Activated CD4-positive, CD25-positive, alpha-beta regulatory T cell (primary cell): ENCODE data around the gene ADCY7.

Experiments used
- DNase-seq, 4 experiments: peaks; one replicate each; lab custom pipeline; 2025; lab: John Stamatoyannopoulos, UW

The ADCY7 gene

DNA sequence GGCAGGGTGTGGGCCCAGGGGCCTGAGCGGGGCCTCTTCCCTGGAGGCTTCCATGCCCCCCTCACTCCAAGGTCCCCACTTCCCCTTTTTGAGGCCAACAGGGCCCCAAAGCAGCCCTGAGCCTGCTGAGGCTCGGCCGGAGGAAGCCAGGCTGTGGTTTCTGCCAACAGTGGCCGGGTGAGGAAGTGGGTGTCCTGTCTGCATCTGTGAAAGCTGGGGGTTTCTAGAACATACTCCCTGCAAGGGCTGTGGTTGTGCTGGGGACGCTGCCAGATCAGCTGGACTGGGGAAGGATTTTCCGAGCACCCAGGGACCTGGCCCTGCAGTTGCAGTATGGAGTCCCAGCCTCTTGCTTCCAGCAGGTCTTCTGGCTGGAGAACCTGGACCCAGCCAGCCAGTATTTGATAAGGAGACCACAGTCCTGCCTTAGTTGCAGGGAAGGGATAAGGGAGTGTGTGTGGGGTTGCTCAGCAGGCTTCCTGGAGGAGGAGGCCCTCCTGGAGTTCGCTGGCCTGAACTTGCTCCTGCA lies 15.7 kb downstream of the ADCY7 start:
- DNase-seq: peak in 2 of 4 experiments; percentile 33 to 37

DNA sequence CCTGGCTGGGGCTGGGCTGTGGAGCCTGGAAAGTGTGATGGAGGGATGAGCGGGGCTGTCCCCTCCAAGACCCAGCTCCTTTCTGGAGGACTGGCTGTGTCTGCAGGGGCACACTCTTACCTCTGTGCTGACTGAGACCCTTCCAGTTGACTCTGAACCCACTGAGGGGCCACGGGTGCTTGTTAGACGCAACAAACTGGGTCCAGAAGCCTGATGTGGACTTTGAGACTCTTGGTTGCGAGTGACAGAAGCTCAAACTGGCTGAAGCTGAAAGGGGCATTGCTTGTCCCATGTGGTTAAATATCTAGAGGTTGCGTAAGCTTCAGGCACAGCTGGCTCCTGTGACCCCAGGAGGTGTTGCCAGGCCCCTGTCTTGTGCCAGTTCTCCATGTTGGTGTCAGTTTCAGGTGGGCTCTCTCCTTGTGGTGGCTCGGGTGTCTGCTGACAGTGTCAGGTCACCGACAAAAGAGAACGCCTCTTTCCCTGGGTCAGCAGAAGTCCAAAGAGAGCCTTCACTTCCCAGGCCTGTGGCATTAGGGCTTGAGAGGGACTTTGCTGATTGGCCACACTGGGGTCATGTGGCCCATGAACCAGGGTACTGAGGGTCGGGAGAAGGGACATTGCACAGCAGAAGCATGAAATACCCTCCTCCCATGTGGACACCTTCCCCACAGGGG lies 16.7 kb downstream of the ADCY7 start:
- DNase-seq: no peak

DNA sequence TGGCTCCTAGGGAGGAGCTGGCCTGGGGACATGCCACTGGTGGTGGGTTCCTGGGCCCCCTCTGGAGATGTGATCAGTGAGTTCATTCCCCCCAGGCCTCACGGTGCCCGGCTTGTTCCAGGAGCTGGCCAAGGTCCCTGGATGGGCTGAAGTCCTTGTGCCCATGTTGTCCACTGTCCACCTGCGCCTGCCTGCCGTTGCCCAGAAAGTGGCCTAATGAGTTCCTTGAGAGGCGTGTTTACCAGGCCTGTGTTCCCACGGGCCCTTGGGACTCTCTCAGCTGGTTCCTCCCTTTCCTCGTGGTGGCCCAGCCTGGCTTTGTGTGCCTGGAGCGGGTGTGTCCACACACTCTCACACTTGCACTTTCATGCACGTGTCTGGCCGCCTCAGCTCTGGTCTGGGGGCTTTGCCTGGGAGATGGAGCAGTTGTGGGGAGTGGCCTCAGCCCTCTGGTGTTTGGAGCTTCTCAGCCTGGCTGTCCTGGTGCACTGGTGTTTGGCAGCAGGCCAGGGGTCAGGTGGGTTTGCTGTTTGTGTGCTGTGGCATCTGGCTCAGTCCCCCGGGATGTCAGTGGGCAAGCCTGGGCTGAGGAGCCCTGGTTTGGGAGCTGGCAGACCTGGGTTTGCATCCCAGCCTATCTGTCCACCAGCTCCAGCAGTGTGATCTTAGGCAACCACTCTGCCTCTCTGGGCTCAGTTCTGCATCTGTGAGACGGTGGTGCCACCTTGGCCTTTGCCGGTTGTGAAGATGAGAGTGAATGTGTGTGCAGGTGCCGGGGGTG lies 18.0 kb downstream of the ADCY7 start:
- DNase-seq: no peak

DNA sequence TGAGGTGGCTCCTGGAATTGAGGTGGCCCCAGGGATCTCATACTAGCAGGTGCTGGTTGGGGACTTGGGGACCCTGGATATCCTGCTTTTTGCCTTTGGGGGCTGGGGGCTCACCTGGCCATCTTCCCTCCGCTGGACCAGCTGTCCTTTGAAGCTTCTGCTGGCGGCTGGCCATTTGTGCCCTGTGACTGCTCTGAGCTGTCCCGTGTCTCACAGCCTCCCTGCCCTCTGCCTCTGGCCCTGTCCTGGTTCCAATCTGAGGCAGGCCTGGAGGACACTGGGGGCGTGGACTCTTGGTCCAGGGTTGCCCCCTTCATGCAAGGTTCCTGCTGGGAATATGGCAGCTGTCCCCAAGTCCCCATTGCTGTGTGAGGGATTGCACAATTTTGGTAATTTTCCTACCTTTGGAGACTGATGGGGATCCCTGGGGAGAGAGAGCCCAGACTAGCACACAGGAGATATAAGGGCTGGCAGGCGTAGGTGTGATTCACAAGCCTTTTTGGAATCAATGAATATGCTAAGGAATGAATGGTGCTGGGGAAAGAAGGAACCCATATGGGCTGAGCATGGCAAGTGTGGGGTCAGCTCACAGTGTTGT lies 19.2 kb downstream of the ADCY7 start:
- no peak for DNase-seq

DNA sequence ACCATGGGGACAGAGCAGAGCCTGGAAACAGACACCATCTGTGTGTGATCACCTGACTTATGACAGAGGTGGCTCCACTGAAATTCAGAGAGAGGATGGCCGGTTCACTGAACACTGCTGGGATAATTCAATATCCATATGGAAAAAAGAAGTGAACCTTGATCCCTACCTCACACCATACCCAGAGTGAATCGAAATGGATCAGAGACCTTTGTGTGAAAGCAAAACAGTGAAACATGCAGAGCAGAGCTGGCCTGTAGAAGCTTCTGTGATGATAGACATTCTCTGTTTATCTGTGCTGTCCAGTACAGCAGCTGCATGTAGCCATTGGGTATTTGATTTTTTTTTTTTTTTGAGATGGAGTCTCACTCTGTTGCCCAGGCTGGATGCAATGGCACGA lies 20.3 kb downstream of the ADCY7 start:
- no peak for DNase-seq

DNA sequence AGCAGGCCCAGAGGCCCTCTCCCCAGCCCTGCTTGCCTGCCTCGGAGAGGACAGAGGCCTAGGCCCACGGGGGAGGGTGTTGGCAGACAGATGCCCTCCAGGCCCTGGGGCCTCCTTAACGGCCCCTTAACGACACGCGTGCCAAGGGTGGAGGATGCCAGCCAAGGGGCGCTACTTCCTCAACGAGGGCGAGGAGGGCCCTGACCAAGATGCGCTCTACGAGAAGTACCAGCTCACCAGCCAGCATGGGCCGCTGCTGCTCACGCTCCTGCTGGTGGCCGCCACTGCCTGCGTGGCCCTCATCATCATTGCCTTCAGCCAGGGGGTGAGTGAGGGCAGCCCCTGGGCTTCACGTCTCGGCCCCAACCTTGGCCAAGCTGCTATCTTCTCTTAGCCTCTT lies 21.7 kb downstream of the ADCY7 start:
- no peak for DNase-seq

DNA sequence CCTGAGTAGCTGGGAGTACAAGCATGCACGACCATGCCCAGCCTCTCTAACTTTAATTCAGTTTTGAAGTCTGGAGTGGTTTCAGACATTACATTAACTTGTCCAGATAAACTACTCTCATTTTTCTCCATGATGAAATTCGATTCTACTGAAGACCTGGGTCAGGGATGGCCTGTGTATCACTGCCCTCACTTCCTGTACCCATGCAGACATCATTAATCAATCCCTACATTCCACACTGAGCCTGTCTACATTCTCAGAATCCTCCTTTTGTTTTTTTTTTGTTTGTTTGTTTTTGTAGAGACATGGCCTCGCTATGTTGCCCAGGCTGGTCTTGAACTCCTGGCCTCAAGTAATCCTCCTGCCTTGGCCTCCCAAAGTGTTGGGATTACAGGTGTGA lies 22.6 kb downstream of the ADCY7 start:
- DNase-seq: no peak

DNA sequence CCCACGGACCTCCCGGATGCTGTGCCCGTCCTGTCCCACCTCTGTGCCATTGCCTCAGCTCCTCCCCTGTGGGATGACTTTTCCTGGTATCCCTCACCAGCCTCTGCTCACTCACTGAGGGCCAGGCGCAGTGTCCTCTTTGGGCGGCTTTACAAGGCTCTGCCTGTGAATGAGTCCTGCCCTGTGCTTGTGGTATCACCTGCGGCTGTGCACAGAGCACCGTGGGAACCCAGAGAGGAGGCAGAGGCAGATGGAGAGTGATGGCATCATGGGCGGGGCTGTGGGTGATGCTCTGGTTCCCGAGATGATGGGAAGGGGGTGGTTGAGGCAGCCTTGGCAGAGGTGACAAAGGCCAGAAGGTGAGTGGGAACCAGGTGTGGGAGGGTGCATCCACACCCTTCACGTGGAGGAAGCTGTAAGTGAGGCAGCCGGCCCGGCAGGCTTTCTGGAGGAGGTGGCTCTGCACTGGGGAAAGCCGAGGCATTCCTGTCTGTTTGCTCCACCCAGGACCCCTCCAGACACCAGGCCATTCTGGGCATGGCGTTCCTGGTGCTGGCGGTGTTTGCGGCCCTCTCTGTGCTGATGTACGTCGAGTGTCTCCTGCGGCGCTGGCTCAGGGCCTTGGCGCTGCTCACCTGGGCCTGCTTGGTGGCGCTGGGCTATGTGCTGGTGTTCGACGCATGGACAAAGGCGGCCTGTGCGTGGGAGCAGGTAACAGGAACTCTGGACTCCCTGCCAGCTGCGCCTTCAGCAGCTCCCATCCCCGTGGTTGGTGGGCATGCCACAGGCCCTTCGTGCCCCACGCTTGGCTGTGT lies 23.8 kb downstream of the ADCY7 start:
- no peak for DNase-seq

DNA sequence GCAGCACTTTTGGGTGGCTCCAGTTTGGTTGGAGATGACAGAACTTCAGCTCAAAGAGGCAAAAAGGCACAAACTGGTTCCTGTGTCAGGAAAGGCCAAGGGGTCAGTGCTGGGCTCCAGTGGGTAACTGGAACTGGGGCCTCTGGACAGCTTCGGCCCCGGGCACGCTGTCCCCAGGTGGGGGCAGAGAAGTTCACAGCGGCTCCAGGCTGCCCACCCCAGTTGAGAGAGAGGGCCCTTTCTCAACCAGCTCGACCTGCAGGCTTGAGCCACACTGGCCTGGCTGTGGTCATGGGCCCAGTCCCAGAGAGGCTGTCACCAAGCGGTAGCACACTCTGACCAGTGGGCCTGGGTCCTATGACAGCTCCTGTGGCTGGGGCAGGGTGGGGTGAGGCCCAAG lies 24.5 kb downstream of the ADCY7 start:
- no peak for DNase-seq

DNA sequence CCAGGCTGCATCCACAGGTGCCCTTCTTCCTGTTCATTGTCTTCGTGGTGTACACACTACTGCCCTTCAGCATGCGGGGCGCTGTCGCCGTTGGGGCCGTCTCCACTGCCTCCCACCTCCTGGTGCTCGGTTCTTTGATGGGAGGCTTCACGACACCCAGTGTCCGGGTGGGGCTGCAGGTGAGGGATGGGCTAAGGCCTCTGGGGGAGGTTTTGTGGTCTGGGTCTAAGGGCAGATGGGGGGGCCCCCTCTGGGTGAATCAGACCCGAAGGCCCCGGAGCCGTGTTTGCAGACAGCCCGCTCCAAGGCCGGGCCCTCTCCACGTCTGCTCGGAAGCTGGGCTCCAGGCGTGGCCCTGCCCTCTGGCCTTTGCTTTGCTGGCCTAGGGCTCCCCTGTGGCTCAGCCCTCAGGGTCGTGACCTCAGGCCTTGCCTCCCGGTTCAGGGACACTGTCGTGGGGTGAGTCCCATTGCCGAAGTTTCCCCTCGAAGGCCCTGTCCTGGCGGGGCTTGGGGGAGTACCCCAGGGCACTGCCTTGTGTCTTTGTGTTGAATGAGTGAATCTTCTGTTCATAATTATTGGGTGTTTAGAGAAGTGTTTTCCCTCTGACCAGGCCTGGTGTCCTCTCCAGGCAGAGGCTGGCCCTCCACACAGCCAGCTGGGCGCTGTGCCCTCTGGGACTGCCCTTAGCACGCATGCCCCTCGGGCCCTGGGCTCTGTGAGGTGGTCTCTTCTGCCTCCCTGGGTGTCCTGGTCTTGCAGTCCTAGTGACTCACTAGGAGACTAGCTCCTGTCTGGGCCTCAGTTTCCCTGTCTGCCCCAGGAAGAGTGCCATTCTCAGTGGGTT lies 25.6 kb downstream of the ADCY7 start:
- no peak for DNase-seq

DNA sequence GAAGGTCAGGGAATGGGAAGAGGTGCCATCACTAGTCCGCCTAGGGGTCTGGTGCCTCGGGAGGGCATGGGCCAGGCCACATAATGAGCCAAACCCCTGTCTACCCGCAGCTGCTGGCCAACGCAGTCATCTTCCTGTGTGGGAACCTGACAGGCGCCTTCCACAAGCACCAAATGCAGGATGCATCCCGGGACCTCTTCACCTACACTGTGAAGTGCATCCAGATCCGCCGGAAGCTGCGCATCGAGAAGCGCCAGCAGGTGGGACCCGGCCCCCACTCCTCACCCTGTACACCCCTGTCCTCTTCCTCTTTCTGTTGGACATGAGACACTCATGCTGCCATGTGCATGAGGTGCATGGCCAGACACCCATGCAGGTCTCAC lies 26.2 kb downstream of the ADCY7 start:
- no peak for DNase-seq

DNA sequence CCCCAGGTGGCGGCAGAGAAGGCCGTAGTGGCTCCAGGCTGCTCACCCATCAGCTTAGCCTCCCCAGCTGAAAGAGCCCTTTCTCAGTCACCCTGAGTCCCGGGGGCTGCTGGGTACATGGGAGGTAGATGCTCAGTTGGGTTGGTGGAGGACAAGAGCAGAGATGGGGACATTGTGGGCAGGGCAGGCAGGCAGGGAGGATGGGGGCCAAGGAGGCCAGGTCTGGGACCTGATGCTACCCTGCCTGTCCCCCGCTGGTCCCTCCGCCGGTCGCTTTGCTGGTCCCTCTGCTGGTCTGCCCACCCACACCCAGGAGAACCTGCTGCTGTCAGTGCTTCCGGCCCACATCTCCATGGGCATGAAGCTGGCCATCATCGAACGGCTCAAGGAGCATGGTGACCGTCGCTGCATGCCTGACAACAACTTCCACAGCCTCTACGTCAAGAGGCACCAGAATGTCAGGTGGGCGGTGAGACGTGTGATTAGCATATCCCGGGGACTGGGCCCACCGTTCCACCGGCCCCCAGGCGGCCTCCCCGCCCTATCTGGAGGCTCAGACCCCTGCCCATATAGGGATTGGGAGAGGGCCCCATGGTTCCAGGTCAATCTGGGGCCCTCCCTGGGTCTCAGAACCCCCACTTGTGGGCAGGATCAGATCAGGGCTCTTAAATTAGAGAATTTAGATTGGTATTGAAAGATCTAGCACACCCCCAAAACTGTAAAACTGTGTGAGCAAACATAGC lies 26.9 kb downstream of the ADCY7 start:
- no peak for DNase-seq

DNA sequence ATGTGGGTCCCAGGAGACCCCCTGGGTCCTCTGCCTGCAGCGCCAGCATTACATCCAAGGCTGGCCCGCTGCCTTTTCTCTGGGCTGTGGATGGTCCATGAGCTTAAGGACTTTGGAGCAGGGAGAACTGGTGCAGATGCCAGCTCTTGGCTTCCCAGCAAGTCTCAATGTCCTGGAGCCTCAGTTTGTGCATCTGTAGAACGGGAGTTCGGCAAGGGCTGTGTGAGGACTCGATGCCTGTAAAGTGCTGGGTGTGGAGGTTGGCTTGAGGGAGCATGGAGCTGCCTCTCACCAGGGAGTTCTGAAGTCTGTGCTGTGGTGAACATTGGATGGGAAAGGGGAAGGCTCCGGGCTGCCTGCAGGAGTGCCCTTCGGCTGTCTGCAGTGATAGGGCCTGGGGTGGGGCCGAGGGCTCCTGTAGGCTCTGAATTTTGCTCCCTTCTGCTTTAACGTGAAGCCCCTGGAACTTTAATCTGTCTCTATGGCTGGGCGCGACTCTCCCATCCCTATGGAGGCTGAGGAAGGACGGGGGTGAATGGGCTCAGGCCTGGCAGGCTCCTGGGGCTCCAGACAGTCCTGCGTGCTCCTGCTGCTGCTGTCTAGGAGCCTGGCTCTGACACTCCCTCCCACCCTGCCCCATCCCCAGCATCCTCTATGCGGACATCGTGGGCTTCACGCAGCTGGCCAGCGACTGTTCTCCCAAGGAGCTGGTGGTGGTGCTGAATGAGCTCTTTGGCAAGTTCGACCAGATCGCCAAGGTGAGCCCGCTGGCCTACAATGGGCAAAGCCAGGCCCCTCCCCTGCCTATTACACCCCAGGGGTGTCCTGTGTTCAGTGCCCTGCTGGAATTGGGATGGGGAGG lies 27.9 kb downstream of the ADCY7 start:
- DNase-seq: no peak

DNA sequence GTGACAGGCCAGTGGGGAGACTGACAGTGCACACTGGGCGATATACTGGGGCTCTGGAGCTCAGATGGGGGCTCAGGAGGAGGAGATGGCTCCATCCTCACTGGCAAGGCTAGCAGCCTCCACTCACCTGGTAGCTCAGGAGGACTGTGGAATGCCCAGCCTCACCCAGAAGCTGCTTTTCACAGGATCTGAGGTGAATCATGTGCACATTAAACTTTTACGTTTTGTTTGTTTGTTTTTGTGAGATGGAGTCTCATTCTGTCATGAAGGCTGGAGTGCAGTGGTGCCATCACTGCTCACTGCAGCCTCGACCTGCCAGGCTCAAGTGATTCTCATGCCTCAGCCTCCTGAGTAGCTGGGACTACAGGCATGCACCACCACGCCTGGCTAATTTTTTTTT lies 28.6 kb downstream of the ADCY7 start:
- no peak for DNase-seq

DNA sequence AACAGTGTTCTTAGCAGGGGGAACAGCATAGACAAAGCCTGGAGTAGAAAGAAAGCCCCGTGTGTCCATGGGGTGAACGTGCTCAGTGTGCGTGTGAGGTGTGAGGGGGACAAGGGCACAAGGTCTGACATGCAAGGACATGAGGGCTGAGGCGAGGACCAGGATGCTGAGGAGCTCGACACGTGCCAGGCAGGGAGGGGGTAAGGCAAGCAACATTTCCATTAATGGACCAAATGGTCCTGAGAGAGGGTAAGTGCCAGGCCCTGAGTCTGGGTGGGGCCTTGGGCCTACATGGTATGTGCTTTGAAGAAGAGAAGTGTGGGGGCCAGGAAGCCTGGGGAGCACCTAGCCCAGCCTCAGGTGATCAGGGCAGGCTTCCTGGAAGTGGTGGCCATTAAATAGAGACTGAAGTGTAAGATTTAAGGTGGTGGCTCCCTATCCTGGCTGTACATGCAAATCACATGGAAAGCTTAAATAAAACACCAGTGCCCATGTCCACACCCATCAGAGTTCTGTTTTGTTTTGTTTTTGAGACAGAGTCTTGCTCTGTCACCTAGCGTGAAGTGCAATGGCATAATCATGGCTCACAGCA lies 29.3 kb downstream of the ADCY7 start:
- DNase-seq: no peak

DNA sequence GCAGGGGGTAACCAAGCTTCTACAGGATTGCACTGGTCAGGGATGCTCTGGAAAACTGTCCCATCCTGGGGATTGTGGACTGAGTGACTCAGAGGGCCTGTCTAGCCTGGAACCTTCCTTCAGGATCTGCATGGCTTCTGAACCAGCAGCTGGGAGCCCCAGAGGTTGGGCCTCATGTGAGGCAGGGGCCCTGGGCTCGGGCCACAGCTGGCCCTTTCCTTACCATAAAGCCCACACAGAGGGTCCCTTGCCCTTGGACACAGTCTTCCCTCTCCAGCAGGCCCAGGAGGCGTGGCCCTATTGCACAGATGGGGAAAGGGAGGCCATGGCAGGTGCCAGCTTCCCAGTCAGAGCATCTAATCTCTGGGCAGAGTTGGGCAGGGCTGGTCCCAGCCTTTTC lies 30.5 kb downstream of the ADCY7 start:
- DNase-seq: no peak

DNA sequence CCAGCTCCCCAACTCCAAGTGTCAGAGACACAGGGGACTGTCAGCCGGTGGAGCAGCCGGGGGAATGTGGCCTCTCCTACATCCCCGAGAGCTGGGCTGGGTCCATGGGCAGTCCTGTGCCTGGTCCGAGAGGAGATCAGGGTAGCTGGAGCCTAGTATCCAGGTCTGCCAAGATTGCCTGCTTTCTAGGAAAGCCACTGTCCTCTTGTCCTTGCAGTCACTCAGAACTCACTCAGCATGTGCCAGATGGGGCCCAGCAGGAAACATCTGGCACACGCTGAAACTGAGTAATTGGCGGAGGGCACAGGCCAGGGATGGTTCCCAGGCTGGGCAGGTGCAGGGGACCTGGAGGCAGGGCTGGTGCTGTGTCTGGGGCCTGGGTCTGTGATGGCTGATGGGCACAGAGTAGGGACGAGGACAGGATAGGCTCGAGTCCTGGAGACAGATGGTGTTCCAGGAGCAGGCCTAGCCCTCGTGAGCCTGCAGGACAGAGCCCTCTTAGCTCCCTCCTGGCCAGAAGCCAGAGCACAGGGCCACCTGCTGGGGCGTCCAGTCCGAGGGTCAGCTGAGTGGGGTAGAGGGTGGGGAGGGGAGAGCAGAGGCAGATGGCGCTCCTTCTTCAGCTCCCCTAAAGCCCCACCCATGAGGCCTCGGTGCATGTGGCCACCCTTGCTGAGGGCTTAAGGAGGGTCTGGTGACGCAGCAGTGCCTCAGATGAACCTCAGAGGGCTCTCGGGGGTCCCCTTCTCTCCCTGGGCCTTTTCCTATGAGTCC lies 31.1 kb downstream of the ADCY7 start:
- DNase-seq: no peak

DNA sequence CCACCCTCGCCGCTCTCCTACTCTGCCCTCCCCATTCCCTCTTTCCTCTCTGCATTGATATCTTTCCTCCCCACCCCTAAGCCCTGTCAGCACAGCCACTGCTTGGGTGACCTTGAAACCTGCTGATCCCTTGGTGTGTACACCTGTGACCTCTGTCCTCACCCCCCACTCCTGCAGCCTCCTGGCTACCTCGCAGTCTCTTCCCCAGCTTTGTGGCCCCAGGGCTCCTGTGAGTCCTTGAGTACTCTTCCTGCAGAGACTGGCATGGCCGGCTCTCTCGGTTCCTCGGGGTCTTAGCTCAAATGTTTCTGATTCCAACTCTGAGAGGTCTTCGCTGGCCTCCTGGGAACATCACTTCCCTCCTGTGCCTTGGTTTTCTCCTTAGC lies 31.7 kb downstream of the ADCY7 start:
- no peak for DNase-seq
